ENCODE results near the gene HOXC4. TPM values are rescaled to one million over a fixed set of nuclear protein-coding genes. Genes with fewer than 3 reads are reported as not detected.

The HOXC4 gene
- polyA plus RNA-seq, 1 donor from 2014 or later, result not detected

DNA sequence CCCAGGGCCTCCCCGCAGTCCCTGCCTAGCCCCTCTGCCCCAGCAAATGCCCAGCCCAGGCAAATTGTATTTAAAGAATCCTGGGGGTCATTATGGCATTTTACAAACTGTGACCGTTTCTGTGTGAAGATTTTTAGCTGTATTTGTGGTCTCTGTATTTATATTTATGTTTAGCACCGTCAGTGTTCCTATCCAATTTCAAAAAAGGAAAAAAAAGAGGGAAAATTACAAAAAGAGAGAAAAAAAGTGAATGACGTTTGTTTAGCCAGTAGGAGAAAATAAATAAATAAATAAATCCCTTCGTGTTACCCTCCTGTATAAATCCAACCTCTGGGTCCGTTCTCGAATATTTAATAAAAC, 23.2 kb upstream of the HOXC4 start:
- H3K9me2 ChIP-seq (ENCODE audit: insufficient read depth, low read length), result no peaks in the 10 kb centered on the region
- no peaks in the 10 kb centered on the region for H3F3A ChIP-seq (ENCODE audit: insufficient read depth, low read length, poor library complexity, severe bottlenecking)
- no peaks in the 10 kb centered on the region for H3K36me3 ChIP-seq (ENCODE audit: insufficient read depth, low read length)
- H2AFZ ChIP-seq (ENCODE audit: low read depth, low read length), result no peak overlapping the region
- H3K9me3 ChIP-seq (ENCODE audit: low read length), result no peaks in the 10 kb centered on the region
- H3K4me3 ChIP-seq (ENCODE audit: low read length), result no peak overlapping the region
- H4K20me1 ChIP-seq (ENCODE audit: insufficient read depth), result no peaks in the 10 kb centered on the region
- H3K9ac ChIP-seq (ENCODE audit: low read length), result no peak overlapping the region
- TF ChIP-seq POLR2AphosphoS5 (IDR thresholded peaks at IDR 0.05) (no peak), SMC3 (conservative IDR thresholded peaks at IDR 0.05; ENCODE audit: poor library complexity) (no peak), RAD21 (conservative IDR thresholded peaks at IDR 0.05) (no peak), TAF1 (IDR thresholded peaks at IDR 0.05; ENCODE audit: low read depth) (no peak), EZH2 (IDR thresholded peaks at IDR 0.05; ENCODE audit: borderline replicate concordance, insufficient read depth, low read length, poor library complexity, severe bottlenecking) (no peak), EP300 (conservative IDR thresholded peaks at IDR 0.05; ENCODE audit: poor library complexity, severe bottlenecking) (no peak), MXI1 (conservative IDR thresholded peaks at IDR 0.05; ENCODE audit: poor library complexity, severe bottlenecking) (no peak)
- TF ChIP-seq, protein P1, sequence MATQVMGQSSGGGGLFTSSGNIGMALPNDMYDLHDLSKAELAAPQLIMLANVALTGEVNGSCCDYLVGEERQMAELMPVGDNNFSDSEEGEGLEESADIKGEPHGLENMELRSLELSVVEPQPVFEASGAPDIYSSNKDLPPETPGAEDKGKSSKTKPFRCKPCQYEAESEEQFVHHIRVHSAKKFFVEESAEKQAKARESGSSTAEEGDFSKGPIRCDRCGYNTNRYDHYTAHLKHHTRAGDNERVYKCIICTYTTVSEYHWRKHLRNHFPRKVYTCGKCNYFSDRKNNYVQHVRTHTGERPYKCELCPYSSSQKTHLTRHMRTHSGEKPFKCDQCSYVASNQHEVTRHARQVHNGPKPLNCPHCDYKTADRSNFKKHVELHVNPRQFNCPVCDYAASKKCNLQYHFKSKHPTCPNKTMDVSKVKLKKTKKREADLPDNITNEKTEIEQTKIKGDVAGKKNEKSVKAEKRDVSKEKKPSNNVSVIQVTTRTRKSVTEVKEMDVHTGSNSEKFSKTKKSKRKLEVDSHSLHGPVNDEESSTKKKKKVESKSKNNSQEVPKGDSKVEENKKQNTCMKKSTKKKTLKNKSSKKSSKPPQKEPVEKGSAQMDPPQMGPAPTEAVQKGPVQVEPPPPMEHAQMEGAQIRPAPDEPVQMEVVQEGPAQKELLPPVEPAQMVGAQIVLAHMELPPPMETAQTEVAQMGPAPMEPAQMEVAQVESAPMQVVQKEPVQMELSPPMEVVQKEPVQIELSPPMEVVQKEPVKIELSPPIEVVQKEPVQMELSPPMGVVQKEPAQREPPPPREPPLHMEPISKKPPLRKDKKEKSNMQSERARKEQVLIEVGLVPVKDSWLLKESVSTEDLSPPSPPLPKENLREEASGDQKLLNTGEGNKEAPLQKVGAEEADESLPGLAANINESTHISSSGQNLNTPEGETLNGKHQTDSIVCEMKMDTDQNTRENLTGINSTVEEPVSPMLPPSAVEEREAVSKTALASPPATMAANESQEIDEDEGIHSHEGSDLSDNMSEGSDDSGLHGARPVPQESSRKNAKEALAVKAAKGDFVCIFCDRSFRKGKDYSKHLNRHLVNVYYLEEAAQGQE (IDR thresholded peaks at IDR 0.05; ENCODE audit: borderline replicate concordance), result no peak
- TF ChIP-seq, protein P2, sequence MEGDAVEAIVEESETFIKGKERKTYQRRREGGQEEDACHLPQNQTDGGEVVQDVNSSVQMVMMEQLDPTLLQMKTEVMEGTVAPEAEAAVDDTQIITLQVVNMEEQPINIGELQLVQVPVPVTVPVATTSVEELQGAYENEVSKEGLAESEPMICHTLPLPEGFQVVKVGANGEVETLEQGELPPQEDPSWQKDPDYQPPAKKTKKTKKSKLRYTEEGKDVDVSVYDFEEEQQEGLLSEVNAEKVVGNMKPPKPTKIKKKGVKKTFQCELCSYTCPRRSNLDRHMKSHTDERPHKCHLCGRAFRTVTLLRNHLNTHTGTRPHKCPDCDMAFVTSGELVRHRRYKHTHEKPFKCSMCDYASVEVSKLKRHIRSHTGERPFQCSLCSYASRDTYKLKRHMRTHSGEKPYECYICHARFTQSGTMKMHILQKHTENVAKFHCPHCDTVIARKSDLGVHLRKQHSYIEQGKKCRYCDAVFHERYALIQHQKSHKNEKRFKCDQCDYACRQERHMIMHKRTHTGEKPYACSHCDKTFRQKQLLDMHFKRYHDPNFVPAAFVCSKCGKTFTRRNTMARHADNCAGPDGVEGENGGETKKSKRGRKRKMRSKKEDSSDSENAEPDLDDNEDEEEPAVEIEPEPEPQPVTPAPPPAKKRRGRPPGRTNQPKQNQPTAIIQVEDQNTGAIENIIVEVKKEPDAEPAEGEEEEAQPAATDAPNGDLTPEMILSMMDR (IDR thresholded peaks at IDR 0.05; ENCODE audit: poor library complexity, severe bottlenecking), result no peak
- H3K79me2 ChIP-seq (replicated peaks; ENCODE audit: insufficient read depth, low read length), result no peaks in the 10 kb centered on the region
- peaks cover 99% of the 10 kb centered on the region for H3K27me3 ChIP-seq (ENCODE audit: insufficient read depth, low read depth, low read length)
- H3K27ac ChIP-seq (ENCODE audit: low read length), result no peak overlapping the region
- H3K4me2 ChIP-seq (ENCODE audit: low read length), result no peak overlapping the region

DNA sequence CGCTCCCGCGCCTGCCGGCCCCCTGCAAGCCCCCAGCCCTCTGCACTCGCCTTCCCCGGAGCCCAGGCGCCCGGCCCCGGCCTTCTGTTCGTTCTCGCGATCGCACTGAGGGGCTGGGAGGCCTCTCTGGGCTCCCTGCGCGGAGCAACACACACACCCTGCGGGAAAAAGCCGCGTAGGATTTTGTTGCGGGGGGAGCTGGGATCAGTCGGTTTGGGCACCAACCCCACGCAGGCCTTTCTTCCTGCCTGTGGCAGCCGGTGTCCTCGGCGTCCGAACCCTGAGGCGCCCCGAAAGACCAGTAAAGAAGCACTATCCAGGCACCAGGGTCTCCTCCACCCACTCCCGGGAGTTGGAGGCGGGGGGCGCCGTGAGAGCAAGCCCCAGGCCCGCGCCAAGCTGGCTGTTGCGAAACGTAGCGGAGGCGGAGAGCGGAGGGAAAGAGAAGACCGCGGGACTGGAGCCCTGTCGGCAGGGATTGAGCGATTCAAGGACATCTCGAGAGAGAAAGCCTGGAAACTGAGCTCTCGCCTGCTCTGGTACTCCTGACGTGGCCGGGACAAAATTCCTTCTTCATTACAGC, 22.7 kb upstream of the HOXC4 start:
- no peak overlapping the region for H3K4me2 ChIP-seq (ENCODE audit: low read length)
- peaks cover 99% of the 10 kb centered on the region for H3K27me3 ChIP-seq (ENCODE audit: insufficient read depth, low read depth, low read length)
- TF ChIP-seq, protein P1 (IDR thresholded peaks at IDR 0.05; ENCODE audit: borderline replicate concordance), result no peak
- TF ChIP-seq EZH2 (IDR thresholded peaks at IDR 0.05; ENCODE audit: borderline replicate concordance, insufficient read depth, low read length, poor library complexity, severe bottlenecking), result peak; percentile 95
- no peak overlapping the region for H3K4me3 ChIP-seq (ENCODE audit: low read length)
- no peaks in the 10 kb centered on the region for H3K9me3 ChIP-seq (ENCODE audit: low read length)
- H3K9me2 ChIP-seq (ENCODE audit: insufficient read depth, low read length), result no peaks in the 10 kb centered on the region
- H2AFZ ChIP-seq (ENCODE audit: low read depth, low read length), result no peak overlapping the region
- no peak overlapping the region for H3K27ac ChIP-seq (ENCODE audit: low read length)
- no peaks in the 10 kb centered on the region for H3K36me3 ChIP-seq (ENCODE audit: insufficient read depth, low read length)
- no peaks in the 10 kb centered on the region for H3F3A ChIP-seq (ENCODE audit: insufficient read depth, low read length, poor library complexity, severe bottlenecking)
- H4K20me1 ChIP-seq (ENCODE audit: insufficient read depth), result no peaks in the 10 kb centered on the region
- H3K79me2 ChIP-seq (replicated peaks; ENCODE audit: insufficient read depth, low read length), result no peaks in the 10 kb centered on the region
- no peak overlapping the region for H3K9ac ChIP-seq (ENCODE audit: low read length)
